Measurements from ENCODE around the gene MBOAT1.

DNA sequence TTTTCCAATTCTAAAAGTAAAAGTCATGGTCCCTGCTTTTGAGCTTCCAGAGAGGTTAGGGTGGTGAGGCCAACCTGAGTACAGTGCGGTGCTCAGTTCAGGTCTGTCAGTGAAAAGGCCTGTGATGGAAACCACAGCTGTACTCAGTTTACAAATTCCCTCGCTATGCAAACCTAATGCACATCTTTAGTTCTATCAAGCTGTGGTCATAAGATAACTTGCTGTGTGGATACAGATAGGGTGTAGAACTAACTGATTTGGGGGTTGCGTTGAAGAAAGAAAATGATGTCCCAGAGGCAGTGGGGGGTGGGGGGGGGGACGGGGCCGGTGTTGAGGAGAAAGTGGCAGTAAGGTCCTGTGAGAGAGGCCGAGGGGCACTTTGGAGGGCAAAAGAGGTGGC lies 22.8 kb upstream of the MBOAT1 start:
- TF ChIP-seq, protein P1, sequence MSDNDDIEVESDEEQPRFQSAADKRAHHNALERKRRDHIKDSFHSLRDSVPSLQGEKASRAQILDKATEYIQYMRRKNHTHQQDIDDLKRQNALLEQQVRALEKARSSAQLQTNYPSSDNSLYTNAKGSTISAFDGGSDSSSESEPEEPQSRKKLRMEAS (IDR thresholded peaks at IDR 0.05), result no peak
- no peak for TF ChIP-seq NFE2L1 (CRISPR knock-in tag; IDR thresholded peaks at IDR 0.05; ENCODE audit: borderline replicate concordance)

All from HepG2 (cell line).